ENCODE data around the gene UVRAG.

UVRAG gene

GRCh38 chr11:76010051-76010450 is 195.0 kb downstream of the UVRAG start:
- Histone ChIP-seq H3K79me2 (no peaks in the 10 kb centered on the region), H3K4me1 (no peaks in the 10 kb centered on the region), H3K9ac (no peak overlapping the region), H3K36me3 (ENCODE audit: control insufficient read depth, insufficient read depth, low read length) (no peaks in the 10 kb centered on the region), H2AFZ (no peak overlapping the region), H3K4me3 (ENCODE audit: low read depth, low read length) (no peak overlapping the region), H3K9me3 (ENCODE audit: control insufficient read depth, low read length) (no peaks in the 10 kb centered on the region), H3K27ac (no peak overlapping the region), H3K4me2 (ENCODE audit: low read length) (no peak overlapping the region), H3K27me3 (ENCODE audit: control insufficient read depth, insufficient read depth, low read length) (no peaks in the 10 kb centered on the region)
- no peak for TF ChIP-seq CTCF (IDR thresholded peaks at IDR 0.05)

DNA sequence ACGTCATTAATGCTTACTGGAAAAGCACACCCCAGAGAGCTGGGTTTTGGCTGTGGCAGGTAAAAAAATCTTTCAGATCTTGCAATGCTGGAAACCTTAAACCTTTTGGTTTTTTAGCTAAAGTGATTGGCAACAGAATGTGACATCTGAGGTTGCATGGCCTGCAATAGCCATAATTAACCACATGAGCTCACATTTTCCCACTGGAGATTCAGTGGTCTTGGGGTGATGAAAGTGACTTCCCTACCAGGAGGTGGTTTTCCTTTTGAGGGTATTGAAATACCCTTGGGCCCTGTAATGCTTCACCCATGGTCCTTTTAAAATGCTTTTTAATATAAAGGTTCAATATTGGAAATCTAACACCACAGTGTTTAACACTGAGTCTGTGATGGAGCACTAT is 198.5 kb downstream of the UVRAG start:
- H3K9ac ChIP-seq, result no peak overlapping the region

GRCh38 chr11:76023236-76024068 is 208.4 kb downstream of the UVRAG start:
- Histone ChIP-seq H3K27me3 (ENCODE audit: control insufficient read depth, insufficient read depth, low read length) (no peaks in the 10 kb centered on the region), H3K9me3 (ENCODE audit: control insufficient read depth, low read length) (no peaks in the 10 kb centered on the region), H3K4me2 (ENCODE audit: low read length) (no peak overlapping the region), H3K79me2 (no peaks in the 10 kb centered on the region), H3K27ac (no peak overlapping the region), H3K4me3 (ENCODE audit: low read depth, low read length) (no peak overlapping the region), H3K36me3 (ENCODE audit: control insufficient read depth, insufficient read depth, low read length) (no peaks in the 10 kb centered on the region), H3K4me1 (no peaks in the 10 kb centered on the region), H3K9ac (no peak overlapping the region), H2AFZ (no peak overlapping the region)
- TF ChIP-seq CTCF (IDR thresholded peaks at IDR 0.05), result no peak

More for the DNA sequence above, 198.5 kb downstream of the UVRAG start:
- Histone ChIP-seq H3K4me3 (ENCODE audit: low read depth, low read length) (no peak overlapping the region), H3K4me2 (ENCODE audit: low read length) (no peak overlapping the region), H3K27me3 (ENCODE audit: control insufficient read depth, insufficient read depth, low read length) (no peaks in the 10 kb centered on the region), H3K27ac (no peak overlapping the region), H3K36me3 (ENCODE audit: control insufficient read depth, insufficient read depth, low read length) (no peaks in the 10 kb centered on the region), H3K4me1 (no peaks in the 10 kb centered on the region), H3K9me3 (ENCODE audit: control insufficient read depth, low read length) (no peaks in the 10 kb centered on the region), H3K79me2 (no peaks in the 10 kb centered on the region), H2AFZ (no peak overlapping the region)
- TF ChIP-seq CTCF (IDR thresholded peaks at IDR 0.05), result no peak

- H3K9me3 ChIP-seq (ENCODE audit: control insufficient read depth, low read length), result no peaks in the 10 kb centered on the region
- no peak overlapping the region for H3K27ac ChIP-seq
- no peak overlapping the region for H2AFZ ChIP-seq
- no peak for TF ChIP-seq CTCF (IDR thresholded peaks at IDR 0.05)
- H3K79me2 ChIP-seq, result no peaks in the 10 kb centered on the region
- no peak overlapping the region for H3K4me2 ChIP-seq (ENCODE audit: low read length)
- H3K4me3 ChIP-seq (ENCODE audit: low read depth, low read length), result no peak overlapping the region
- no peak overlapping the region for H3K9ac ChIP-seq
- no peaks in the 10 kb centered on the region for H3K4me1 ChIP-seq
- H3K27me3 ChIP-seq (ENCODE audit: control insufficient read depth, insufficient read depth, low read length), result no peaks in the 10 kb centered on the region
- H3K36me3 ChIP-seq (ENCODE audit: control insufficient read depth, insufficient read depth, low read length), result no peaks in the 10 kb centered on the region
Measured at GRCh38 chr11:76025068-76025467, 210.1 kb downstream of the UVRAG start.

GRCh38 chr11:76025817-76026216 is 210.8 kb downstream of the UVRAG start:
- H2AFZ ChIP-seq, result no peak overlapping the region
- H3K4me3 ChIP-seq (ENCODE audit: low read depth, low read length), result no peak overlapping the region
- no peaks in the 10 kb centered on the region for H3K27me3 ChIP-seq (ENCODE audit: control insufficient read depth, insufficient read depth, low read length)
- no peak overlapping the region for H3K9ac ChIP-seq
- H3K27ac ChIP-seq, result no peak overlapping the region
- H3K79me2 ChIP-seq, result no peaks in the 10 kb centered on the region
- TF ChIP-seq CTCF (IDR thresholded peaks at IDR 0.05), result no peak
- no peak overlapping the region for H3K4me2 ChIP-seq (ENCODE audit: low read length)
- H3K9me3 ChIP-seq (ENCODE audit: control insufficient read depth, low read length), result no peaks in the 10 kb centered on the region
- H3K36me3 ChIP-seq (ENCODE audit: control insufficient read depth, insufficient read depth, low read length), result no peaks in the 10 kb centered on the region
- H3K4me1 ChIP-seq, result no peaks in the 10 kb centered on the region

Measured in parathyroid adenoma (tissue), 2 donors.